GM18505 (cell line): Measurements from ENCODE around the gene DNAL4.

Experiments used
- ATAC-seq: cut with Tn5 transposase; IDR thresholded peaks from one replicate; pipeline ENCODE4 v1.9.1; 2021; ENCODE audit not compliant: unreplicated experiment
- POLR2A ChIP-seq: IDR thresholded peaks from 4 replicates; pipeline ENCODE4 v1.6.1; 2011; ENCODE audit warnings: borderline replicate concordance; ENCODE audit not compliant: insufficient read depth, insufficient read length; ENCODE audit errors: extremely low read depth

Gene DNAL4

GRCh38 chr22:38788021-38788816, 5.7 kb downstream of the DNAL4 start:
- no peak for TF ChIP-seq POLR2A
- ATAC-seq: no peak

GRCh38 chr22:38786631-38787030, 7.3 kb downstream of the DNAL4 start:
- ATAC-seq: no peak
- TF ChIP-seq POLR2A: no peak

GRCh38 chr22:38784856-38785255, 9.1 kb downstream of the DNAL4 start:
- no peak for ATAC-seq
- TF ChIP-seq POLR2A: no peak

DNA sequence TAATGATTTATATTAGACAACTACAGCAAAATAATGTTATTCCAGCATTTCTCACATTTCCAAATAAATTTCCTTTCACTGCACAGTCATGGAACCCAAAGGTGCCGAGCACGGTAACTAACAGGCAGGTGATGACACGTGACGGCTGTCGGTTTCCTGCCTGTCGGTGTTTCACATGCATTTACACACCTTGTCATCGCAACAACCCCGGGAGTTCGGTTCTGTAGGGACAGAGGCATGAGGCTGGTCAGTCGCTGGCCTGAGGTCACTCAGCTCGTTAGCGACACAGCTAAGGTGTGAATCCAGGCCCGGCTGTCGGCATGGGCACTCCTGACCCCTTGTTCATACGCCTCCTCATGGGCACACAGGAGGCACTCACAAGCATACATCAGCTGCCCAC, 9.9 kb downstream of the DNAL4 start:
- TF ChIP-seq POLR2A: no peak
- ATAC-seq: no peak

DNA sequence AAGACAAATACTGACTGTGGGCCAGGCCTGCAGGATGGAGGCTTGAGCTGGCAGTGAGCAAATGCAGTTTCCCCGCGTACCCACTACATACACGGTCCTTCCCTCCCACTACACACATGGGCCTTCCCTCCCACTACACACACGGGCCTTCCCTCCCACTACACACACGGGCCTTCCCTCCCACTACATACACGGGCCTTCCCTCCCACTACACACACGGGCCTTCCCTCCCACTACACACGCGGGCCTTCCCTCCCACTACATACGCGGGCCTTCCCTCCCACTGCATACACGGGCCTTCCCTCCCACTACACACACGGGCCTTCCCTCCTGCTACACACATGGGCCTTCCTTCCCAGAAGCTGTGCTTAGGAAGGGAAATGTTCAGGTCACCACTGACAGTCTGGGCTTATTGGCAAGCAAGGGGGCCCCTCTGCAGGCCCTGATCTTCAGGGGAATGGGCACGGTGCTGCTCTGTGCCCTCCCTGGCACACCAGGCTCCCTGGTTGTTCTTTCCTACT, 10.8 kb downstream of the DNAL4 start:
- ATAC-seq: no peak
- TF ChIP-seq POLR2A: no peak

DNA sequence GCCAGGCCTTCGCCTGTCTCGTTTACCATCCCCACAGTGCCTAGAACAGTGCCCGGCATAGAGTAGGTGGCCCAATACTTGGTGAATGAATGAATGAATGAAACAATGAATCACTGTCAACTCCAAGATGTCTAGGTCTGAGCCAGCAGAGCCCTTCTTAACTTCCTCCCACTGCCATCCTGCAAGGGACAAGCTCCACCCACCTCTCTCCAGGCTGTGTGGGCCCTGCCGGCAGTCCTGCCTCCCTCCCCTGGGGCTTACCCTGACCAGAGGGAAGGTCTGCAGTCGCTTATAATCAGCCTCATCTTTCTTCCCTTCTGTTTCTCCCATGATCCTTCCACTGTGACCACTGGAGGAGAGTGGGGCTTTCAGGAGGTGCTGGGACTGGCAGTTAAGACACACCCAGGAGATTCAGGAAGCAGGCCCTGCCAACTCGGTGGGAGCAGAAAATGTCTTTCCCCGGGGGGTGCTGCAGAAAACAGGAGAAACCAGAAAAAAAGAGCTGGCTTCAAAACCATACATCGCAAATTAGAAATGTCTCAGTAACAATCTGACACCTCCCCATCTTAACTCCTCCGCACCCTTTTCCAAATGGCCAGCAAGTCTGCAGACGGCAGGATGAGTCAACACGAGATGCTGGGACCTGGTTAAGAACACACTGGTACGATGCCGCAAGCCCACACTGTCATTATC, 11.4 kb downstream of the DNAL4 start:
- no peak for ATAC-seq
- no peak for TF ChIP-seq POLR2A

- no peak for ATAC-seq
- no peak for TF ChIP-seq POLR2A
Observed at GRCh38 chr22:38781033-38781432, 12.9 kb downstream of the DNAL4 start.

GRCh38 chr22:38777087-38777671, 16.8 kb downstream of the DNAL4 start:
- ATAC-seq: no peak
- TF ChIP-seq POLR2A: no peak

DNA sequence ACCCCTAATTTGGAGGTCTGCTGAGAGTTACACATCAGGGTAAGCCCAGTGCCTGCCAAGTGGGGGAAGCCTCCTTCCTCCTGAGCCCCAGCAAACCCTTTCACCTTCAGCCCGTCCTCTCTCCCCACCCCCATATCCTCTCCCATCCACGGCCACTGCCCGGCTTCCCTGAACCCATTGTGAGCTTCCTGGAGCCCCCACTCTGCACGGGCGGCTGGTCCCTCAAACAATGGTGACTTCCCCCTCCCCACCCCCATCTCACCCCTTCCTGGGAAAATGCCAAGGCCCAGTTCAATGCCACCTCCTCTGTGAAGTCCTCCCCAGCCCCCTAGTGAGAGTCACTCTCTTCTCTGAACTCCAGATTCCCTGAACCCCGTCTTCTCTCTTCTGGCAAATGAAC, 17.9 kb downstream of the DNAL4 start:
- ATAC-seq: no peak
- TF ChIP-seq POLR2A: no peak

DNA sequence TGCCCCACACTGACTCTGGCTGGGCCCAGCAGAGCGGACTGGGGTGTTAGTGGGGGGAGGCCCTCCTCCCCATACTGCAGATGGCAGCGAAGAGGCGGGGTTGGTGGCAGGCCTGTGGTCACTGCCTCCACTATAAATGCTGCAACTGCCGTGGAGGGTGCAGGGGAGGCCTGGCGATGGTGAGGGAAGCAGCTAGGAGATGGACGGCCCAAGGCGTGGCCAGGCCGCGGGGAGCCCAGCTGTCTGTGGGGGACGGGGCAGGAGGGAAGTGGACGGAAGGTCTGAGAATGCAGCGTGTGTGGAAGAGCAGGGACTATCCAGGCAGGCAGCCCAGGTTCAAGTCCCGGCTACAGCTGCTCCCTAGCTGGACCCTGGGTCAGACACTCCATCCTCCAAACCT, 18.3 kb downstream of the DNAL4 start:
- no peak for TF ChIP-seq POLR2A
- no peak for ATAC-seq

DNA sequence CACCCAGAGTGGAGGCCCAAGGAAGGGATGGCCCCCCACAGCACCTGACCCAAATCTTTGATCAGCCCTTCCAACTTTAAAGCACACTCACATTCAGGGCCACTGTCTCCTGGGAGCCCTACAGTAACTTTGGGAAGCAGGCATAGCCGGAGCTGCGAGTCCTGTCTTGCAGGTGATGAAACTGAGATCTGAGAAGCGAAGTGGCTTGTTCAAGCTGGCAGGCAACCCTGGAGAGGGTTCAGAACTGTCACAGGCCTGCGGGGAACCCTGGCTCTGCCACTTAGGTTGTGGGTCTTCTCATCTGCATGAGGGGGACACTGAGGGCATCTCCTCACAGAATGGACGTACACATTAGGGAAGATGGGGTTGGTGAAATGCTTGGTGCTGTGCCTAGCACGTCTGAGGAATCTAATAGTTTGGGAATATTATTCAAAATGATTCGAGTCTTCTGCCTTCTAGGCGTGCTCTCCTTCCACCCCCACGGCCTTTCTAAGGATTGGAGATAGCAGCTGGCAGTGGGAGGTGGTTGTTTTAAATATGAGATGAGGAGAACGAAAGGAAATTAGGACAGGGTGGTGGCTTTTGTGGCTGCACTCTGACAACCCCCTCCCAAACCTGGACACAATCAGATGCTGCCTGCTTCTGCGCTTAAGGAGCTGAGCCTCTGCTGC, 19.3 kb downstream of the DNAL4 start:
- TF ChIP-seq POLR2A: no peak
- ATAC-seq: no peak

DNA sequence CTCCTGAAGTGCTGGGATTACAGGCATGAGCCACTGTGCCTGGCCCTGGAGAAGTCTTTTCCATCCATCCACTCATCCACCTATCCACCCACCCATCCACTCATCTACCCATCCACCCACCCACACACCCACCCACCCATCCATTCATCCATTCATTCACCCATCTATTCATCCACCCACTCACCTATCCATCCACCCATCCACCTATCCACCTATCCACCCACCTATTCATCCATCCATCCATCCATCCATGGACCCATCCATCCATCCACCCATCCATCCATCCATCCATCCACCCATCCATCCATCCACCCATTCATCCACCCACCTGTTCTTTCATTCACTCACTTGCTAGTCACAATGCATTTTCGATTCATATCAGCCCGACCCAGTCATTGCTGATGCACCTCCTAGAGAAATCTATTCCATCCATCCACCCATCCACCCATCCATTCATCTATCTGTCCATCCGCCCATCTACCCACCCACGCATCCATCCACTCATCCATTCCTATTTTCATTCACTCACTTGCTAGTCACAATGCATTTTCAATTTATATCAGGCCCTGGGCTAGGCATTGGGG, 20.5 kb downstream of the DNAL4 start:
- ATAC-seq: no peak
- TF ChIP-seq POLR2A: no peak

- ATAC-seq: no peak
- TF ChIP-seq POLR2A: no peak
Observed at GRCh38 chr22:38772623-38772873, 21.4 kb downstream of the DNAL4 start.
